HCT116 (cell line): ENCODE results near the gene NUB1. TPM values are rescaled to one million over a fixed set of nuclear protein-coding genes. Genes with fewer than 3 reads are reported as not detected.

Source experiments
- ATAC-seq: fragments of 200-7000 bp; cut with Tn5 transposase; 2 replicates; pipeline ENCODE4 v1.9.1; 2020; ENCODE audit warnings: mild to moderate bottlenecking, moderate library complexity
- BruUV-seq: library from RNA; stranded (reverse); fragments of 400-500 nt; replicated peaks from 2 replicates; lab custom pipeline; 2021; lab: Mats Ljungman, UMichigan
- CTCF ChIA-PET: fragments of 300-600 bp; sonication (Branson Sonifier 250); formaldehyde crosslinking; loops from one replicate; lab custom pipeline; 2021; ENCODE audit warnings: antibody characterized with exemption; lab: Charles Lee
- POLR2A ChIA-PET: fragments of 300-600, 350-600 bp; sonication (Branson Sonifier 250); formaldehyde crosslinking; loops from one replicate; lab custom pipeline; 2021; ENCODE audit warnings: antibody characterized with exemption; lab: Charles Lee
- RAD21 ChIA-PET, 2 experiments: fragments of 300-600 bp; sonication (Branson Sonifier 250); formaldehyde crosslinking; loops; one replicate each; lab custom pipeline; 2023; ENCODE audit warnings: low total read pairs in 2 of 2; ENCODE audit not compliant: uncharacterized antibody in 2 of 2, unreplicated experiment in 2 of 2, low non-redundant PET in 1 of 2; lab: Charles Lee
- DNase-seq: peaks from one replicate; pipeline ENCODE4 v3.0.0-alpha.2; 2010; ENCODE audit warnings: low read depth, low spot score
- H2AFZ ChIP-seq: fragments of 200-600 bp; shearing (Covaris generic), sonication (generic); 2 replicates; pipeline ENCODE4 v1.6.1; 2017; ENCODE audit warnings: low read depth, mixed run types, mixed read lengths, antibody characterized with exemption, low read length; ENCODE audit not compliant: poor library complexity, severe bottlenecking
- H3K27ac ChIP-seq: 2 replicates; pipeline ENCODE4 v1.5.1; 2012; ENCODE audit warnings: low read depth, low read length
- H3K27me3 ChIP-seq: fragments of 200-600 bp; sonication (generic); 2 replicates; pipeline ENCODE4 v1.6.1; 2016; ENCODE audit warnings: mixed run types, low read length, mixed read lengths; ENCODE audit not compliant: insufficient read depth
- H3K36me3 ChIP-seq, 2 experiments: fragments of 200-500 bp in 1 of 2; fragments of 200-600 bp in 1 of 2; sonication (Bioruptor generic) in 1 of 2; sonication (generic) in 1 of 2; 2 replicates each; pipeline versions ENCODE4 v1.5.1 to v1.6.1; 2014 to 2016; ENCODE audit warnings: low read length in 2 of 2, inconsistent platforms in 1 of 2, mixed read lengths in 1 of 2, mixed run types in 1 of 2; ENCODE audit not compliant: insufficient read depth in 2 of 2, control insufficient read depth in 1 of 2
- H3K4me1 ChIP-seq, 2 experiments: fragments of 200-600 bp in 1 of 2; sonication (generic) in 1 of 2; 2 replicates each; pipeline versions ENCODE4 v1.5.1 to v1.6.1; 2012 to 2017; ENCODE audit warnings: low read length in 2 of 2, inconsistent platforms in 1 of 2, mild to moderate bottlenecking in 1 of 2, mixed read lengths in 1 of 2, mixed run types in 1 of 2, moderate library complexity in 1 of 2; ENCODE audit not compliant: insufficient read depth in 2 of 2, control insufficient read depth in 1 of 2
- H3K4me2 ChIP-seq: fragments of 200-600 bp; sonication (generic); 2 replicates; pipeline ENCODE4 v1.6.1; 2017; ENCODE audit warnings: mixed run types, low read length, mixed read lengths
- H3K4me3 ChIP-seq, 2 experiments: fragments of 200-600 bp in 1 of 2; sonication (generic) in 1 of 2; replicated peaks in 1 of 2; 2 replicates each; pipeline ENCODE4 v1.5.1; 2011 to 2016; ENCODE audit warnings: low read length in 2 of 2, control low read depth in 1 of 2, low read depth in 1 of 2, mild to moderate bottlenecking in 1 of 2, mixed read lengths in 1 of 2, mixed run types in 1 of 2
- H3K79me2 ChIP-seq: fragments of 200-600 bp; sonication (generic); 2 replicates; pipeline ENCODE4 v1.6.1; 2017; ENCODE audit warnings: mild to moderate bottlenecking, mixed run types, low read length, moderate library complexity, mixed read lengths; ENCODE audit not compliant: insufficient read depth
- H3K9ac ChIP-seq: fragments of 200-600 bp; sonication (generic); 2 replicates; pipeline ENCODE4 v1.6.1; 2016; ENCODE audit warnings: low read length, mixed read lengths
- H3K9me2 ChIP-seq: fragments of 200-600 bp; sonication (generic), shearing (Covaris generic); 2 replicates; pipeline ENCODE4 v1.6.1; 2017; ENCODE audit warnings: mixed run types, mild to moderate bottlenecking, moderate library complexity; ENCODE audit not compliant: insufficient read depth
- H3K9me3 ChIP-seq, 2 experiments: fragments of 200-500 bp in 1 of 2; fragments of 200-600 bp in 1 of 2; sonication (Bioruptor generic) in 1 of 2; sonication (generic) in 1 of 2; 2 replicates each; pipeline ENCODE4 v1.6.1; 2014 to 2017; ENCODE audit warnings: low read length in 2 of 2, mixed read lengths in 2 of 2, inconsistent platforms in 1 of 2, low read depth in 1 of 2, mild to moderate bottlenecking in 1 of 2, mixed run types in 1 of 2, moderate library complexity in 1 of 2; ENCODE audit not compliant: control insufficient read depth in 1 of 2, insufficient read depth in 1 of 2
- H4K20me1 ChIP-seq: fragments of 200-600 bp; sonication (generic), shearing (Covaris generic); 2 replicates; pipeline ENCODE4 v1.6.1; 2017; ENCODE audit warnings: mixed run types, mild to moderate bottlenecking, moderate library complexity; ENCODE audit not compliant: insufficient read depth
- ELF1 ChIP-seq: IDR thresholded peaks from 2 replicates; pipeline ENCODE4 v1.6.1; 2012; ENCODE audit warnings: low read depth, borderline replicate concordance
- EZH2phosphoT487 ChIP-seq: fragments of 200-600 bp; IDR thresholded peaks from 2 replicates; pipeline ENCODE4 v1.6.1; 2018; ENCODE audit warnings: antibody characterized with exemption, borderline replicate concordance
- POLR2AphosphoS5 ChIP-seq: IDR thresholded peaks from 2 replicates; pipeline ENCODE4 v1.6.1; 2011; ENCODE audit warnings: mild to moderate bottlenecking, low read depth, low read length, moderate library complexity
- SIN3A ChIP-seq: IDR thresholded peaks from 2 replicates; pipeline ENCODE4 v1.6.1; 2012; ENCODE audit warnings: low read depth
- YY1 ChIP-seq: IDR thresholded peaks from 2 replicates; pipeline ENCODE4 v1.6.1; 2011; ENCODE audit warnings: low read length, low read depth, moderate library complexity, mild to moderate bottlenecking; ENCODE audit not compliant: insufficient replicate concordance; ENCODE audit errors: extremely low read depth
- intact Hi-C: fragments of 100-400 bp; cut with micrococcal nuclease; formaldehyde crosslinking; loops from 2 replicates; pipeline ENCODE4 v1.10.0; 2022
- total RNA-seq: library from RNA; stranded (reverse); gene quantifications from one replicate; pipeline ENCODE4 v1.2.1, GENCODE V29; 2021; ENCODE audit not compliant: unreplicated experiment
- TF ChIP-seq, protein P1 (sequence below): IDR thresholded peaks from 2 replicates; pipeline ENCODE4 v1.6.1; 2012
- TF ChIP-seq, protein P2 (sequence below): IDR thresholded peaks from 2 replicates; pipeline ENCODE4 v1.6.1; 2012; ENCODE audit warnings: low read depth
- TF ChIP-seq, protein P3 (sequence below): IDR thresholded peaks from 2 replicates; pipeline ENCODE4 v1.6.1; 2012

NUB1 gene
- total RNA-seq, 1 experiment from 2014 or later: 44.0 TPM

DNA sequence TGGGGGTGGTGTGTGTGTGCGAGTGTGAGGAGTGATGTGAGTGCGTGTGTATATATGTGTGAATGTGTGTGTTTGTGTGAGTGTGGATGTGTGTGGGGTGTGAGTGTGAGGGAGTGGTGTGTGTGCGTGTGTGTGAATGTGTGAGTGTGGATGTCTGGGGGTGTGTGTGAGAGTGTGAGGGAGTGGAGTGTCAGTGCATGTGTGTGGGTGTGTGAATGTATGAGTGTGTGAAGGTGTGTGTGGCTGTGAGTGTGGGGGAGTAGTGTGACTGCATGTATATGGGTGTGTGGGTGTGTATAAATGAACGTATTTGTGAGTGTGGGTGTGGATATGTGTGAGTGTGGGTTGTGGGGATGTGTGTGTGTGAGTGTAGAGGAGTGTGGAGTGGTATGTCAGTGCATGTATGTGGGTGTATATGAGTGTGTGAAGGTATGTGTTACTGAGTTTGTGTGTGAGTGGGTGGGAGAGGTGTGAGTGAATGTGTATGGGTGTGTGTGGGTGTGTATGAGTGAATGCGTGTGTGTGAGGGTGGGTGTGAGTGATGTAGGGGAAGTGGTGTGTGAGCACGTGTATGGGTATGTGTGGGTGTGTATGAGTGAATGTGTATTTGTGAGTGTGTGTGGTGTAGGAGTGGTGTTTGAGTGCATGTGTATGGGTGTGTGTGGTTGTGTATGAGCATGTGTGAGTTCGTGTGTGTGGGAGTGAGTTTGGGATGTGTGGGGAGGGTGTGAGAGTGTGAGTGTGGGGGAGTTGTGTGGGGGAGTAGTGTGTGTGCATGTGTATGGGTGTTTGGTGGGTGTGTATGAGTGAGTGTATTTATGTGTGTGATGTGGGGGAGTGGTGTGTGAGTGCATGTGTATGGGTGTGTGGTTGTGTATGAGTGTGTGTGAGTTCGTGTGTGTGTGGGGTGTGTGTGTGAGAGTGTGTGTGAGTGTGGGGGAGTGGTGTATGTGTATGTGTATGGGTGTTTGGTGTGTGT, 28.5 kb upstream of the NUB1 start:
- Histone ChIP-seq H3K27ac (no peak overlapping the region), H3K27me3 (no peaks in the 10 kb centered on the region), H3K4me3 (no peak overlapping the region), H4K20me1 (no peaks in the 10 kb centered on the region), H3K9ac (no peak overlapping the region), H3K9me2 (no peaks in the 10 kb centered on the region), H3K4me2 (no peak overlapping the region), H2AFZ (no peak overlapping the region), H3K9me3 (peaks cover 0 to 14% of the 10 kb centered on the region in 2 experiments; a peak in 1 of 4 replicates), H3K79me2 (no peaks in the 10 kb centered on the region), H3K4me1 (no peaks in the 10 kb centered on the region), H3K36me3 (no peaks in the 10 kb centered on the region)
- no TSS peak for BruUV-seq
- ATAC-seq (no peak), DNase-seq (no peak)
- ChIA-PET POLR2A (no interaction called here), CTCF (no interaction called here), RAD21 (no interaction called here)
- intact Hi-C loops: loop anchor here (10.0 kb wide), 1 partner anchor 442 kb away; no protein-coding TSS in a partner anchor
- TF ChIP-seq, protein P1, sequence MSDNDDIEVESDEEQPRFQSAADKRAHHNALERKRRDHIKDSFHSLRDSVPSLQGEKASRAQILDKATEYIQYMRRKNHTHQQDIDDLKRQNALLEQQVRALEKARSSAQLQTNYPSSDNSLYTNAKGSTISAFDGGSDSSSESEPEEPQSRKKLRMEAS: no peak
- TF ChIP-seq YY1: no peak
- no peak for TF ChIP-seq EZH2phosphoT487
- TF ChIP-seq, protein P2, sequence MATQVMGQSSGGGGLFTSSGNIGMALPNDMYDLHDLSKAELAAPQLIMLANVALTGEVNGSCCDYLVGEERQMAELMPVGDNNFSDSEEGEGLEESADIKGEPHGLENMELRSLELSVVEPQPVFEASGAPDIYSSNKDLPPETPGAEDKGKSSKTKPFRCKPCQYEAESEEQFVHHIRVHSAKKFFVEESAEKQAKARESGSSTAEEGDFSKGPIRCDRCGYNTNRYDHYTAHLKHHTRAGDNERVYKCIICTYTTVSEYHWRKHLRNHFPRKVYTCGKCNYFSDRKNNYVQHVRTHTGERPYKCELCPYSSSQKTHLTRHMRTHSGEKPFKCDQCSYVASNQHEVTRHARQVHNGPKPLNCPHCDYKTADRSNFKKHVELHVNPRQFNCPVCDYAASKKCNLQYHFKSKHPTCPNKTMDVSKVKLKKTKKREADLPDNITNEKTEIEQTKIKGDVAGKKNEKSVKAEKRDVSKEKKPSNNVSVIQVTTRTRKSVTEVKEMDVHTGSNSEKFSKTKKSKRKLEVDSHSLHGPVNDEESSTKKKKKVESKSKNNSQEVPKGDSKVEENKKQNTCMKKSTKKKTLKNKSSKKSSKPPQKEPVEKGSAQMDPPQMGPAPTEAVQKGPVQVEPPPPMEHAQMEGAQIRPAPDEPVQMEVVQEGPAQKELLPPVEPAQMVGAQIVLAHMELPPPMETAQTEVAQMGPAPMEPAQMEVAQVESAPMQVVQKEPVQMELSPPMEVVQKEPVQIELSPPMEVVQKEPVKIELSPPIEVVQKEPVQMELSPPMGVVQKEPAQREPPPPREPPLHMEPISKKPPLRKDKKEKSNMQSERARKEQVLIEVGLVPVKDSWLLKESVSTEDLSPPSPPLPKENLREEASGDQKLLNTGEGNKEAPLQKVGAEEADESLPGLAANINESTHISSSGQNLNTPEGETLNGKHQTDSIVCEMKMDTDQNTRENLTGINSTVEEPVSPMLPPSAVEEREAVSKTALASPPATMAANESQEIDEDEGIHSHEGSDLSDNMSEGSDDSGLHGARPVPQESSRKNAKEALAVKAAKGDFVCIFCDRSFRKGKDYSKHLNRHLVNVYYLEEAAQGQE: no peak
- TF ChIP-seq, protein P3, sequence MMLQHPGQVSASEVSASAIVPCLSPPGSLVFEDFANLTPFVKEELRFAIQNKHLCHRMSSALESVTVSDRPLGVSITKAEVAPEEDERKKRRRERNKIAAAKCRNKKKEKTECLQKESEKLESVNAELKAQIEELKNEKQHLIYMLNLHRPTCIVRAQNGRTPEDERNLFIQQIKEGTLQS: no peak
- TF ChIP-seq ELF1: no peak
- TF ChIP-seq POLR2AphosphoS5: no peak
- TF ChIP-seq SIN3A: no peak
